Pancreas (tissue), 10 donors: Measurements from ENCODE around the gene KRTAP20-2. TPM values are rescaled to one million over a fixed set of nuclear protein-coding genes. Genes with fewer than 3 reads are reported as not detected.

Source experiments
- ATAC-seq, 4 donors: fragments of 200-7000 bp; cut with Tn5 transposase; one replicate each; pipeline versions ENCODE4 v1.8.0 to v1.9.1; 2020; ENCODE audit warnings: mild to moderate bottlenecking in 4 of 4, moderate library complexity in 4 of 4
- DNase-seq, 6 donors: peaks; one replicate each; pipeline ENCODE4 v3.0.0-alpha.2; 2020
- FAIRE-seq: peaks from 2 replicates; lab custom pipeline; 2012; peaks lifted over from hg19 to GRCh38; lab: Jason Lieb, UNC
- H3K27ac ChIP-seq, 4 donors: fragments of 200-600 bp; sonication (generic); 1 replicate in 3 of 4; 2 replicates in 1 of 4; pipeline versions ENCODE4 v1.5.0 to v1.8.0; 2020
- H3K27me3 ChIP-seq, 4 donors: fragments of 200-600 bp; one replicate each; pipeline ENCODE4 v1.8.0; 2021
- H3K36me3 ChIP-seq, 3 donors: fragments of 200-600 bp; sonication (generic) in 1 of 3; one replicate each; pipeline versions ENCODE4 v1.5.0 to v1.8.0; 2020 to 2021
- H3K4me1 ChIP-seq, 3 donors: fragments of 200-600 bp; one replicate each; pipeline ENCODE4 v1.8.0; 2021
- H3K4me3 ChIP-seq, 4 donors: fragments of 200-600 bp; sonication (generic) in 2 of 4; one replicate each; pipeline versions ENCODE4 v1.5.0 to v1.8.0; 2020 to 2021
- H3K9me3 ChIP-seq, 4 donors: fragments of 200-600 bp; one replicate each; pipeline ENCODE4 v1.8.0; 2021
- CTCF ChIP-seq, 4 donors: fragments of 200-600 bp; sonication (generic) in 3 of 4; IDR thresholded peaks; one replicate each; pipeline versions ENCODE4 v1.5.0 to v1.8.0; 2021; ENCODE audit warnings: antibody characterized with exemption in 4 of 4
- WGBS, 2 donors: extraction: QIAGEN DNeasy Blood & Tissue Kit; methylation state at CpG; one replicate each; pipeline ENCODE4 v1.1.7; 2013; 5-methylcytosine and 5-hydroxymethylcytosine counted together
- intact Hi-C, 3 donors: fragments of 100-400 bp; cut with DNase I; formaldehyde crosslinking; loops; one replicate each; pipeline versions ENCODE4 v1.11.1 to v1.14.2; 2022
- polyA plus RNA-seq, 2 donors: library from polyadenylated mRNA; stranded (reverse); fragments of 200-250 nt; gene quantifications; one replicate each; pipeline ENCODE4 v1.2.3, GENCODE V29; 2013
- total RNA-seq, 6 donors: library from RNA; stranded (reverse); fragmentation: NEBNext Ultra II Directional in 4 of 6; extraction: Animal tissue kit (Norgen Biotek cat#: 25700) in 4 of 6; gene quantifications; one replicate each; pipeline versions ENCODE4 v1.2.1 to v1.2.4, GENCODE V29; 2021 to 2023
- donor health status: healthy with polysubstance abuse.
- donor health status: DM: no; HTN: no; CAD: no; lungs with moderate emphysema.
- donor health status: DM: no; HTN: no; CAD: no.
- donor health status: control.
- donor health status: control.
- donor health status: Bipolar disorder and iron deficiency.
- donor health status: DM: yes; HTN: yes; CAD: no.
- donor health status: DM: no; HTN: no; CAD: no.
- donor health status: DM: no; HTN: no; CAD: no.
- donor health status: DM: yes; HTN: yes; CAD: no.

The KRTAP20-2 gene
- total and polyA plus RNA-seq, 8 donors: not detected

- no peaks in the 10 kb centered on the region for H3K36me3 ChIP-seq
- H3K27me3 ChIP-seq: no peaks in the 10 kb centered on the region
- DNase-seq: no peak
- no peak for TF ChIP-seq CTCF (IDR thresholded peaks at IDR 0.05)
- no peak for FAIRE-seq
- no peak overlapping the region for H3K27ac ChIP-seq
- H3K4me1 ChIP-seq: no peaks in the 10 kb centered on the region
- no peak for ATAC-seq
- H3K9me3 ChIP-seq: no peaks in the 10 kb centered on the region
- H3K4me3 ChIP-seq: no peak overlapping the region
- intact Hi-C loops: no loop called here
Measured at GRCh38 chr21:30652891-30653290, 17.9 kb downstream of the KRTAP20-2 start.

GRCh38 chr21:30668776-30669175 lies 33.8 kb downstream of the KRTAP20-2 start:
- 74 to 80% methylated on average over 1 of the region's 1 CpG for WGBS, 2 donors
- Histone ChIP-seq H3K36me3 (no peaks in the 10 kb centered on the region), H3K27ac (no peak overlapping the region), H3K9me3 (no peaks in the 10 kb centered on the region), H3K4me1 (no peaks in the 10 kb centered on the region), H3K4me3 (no peak overlapping the region), H3K27me3 (no peaks in the 10 kb centered on the region)
- intact Hi-C loops: no loop called here
- FAIRE-seq (no peak), ATAC-seq (no peak), DNase-seq (no peak)
- no peak for TF ChIP-seq CTCF (IDR thresholded peaks at IDR 0.05)

- Histone ChIP-seq H3K27ac (no peak overlapping the region), H3K27me3 (no peaks in the 10 kb centered on the region), H3K4me1 (no peaks in the 10 kb centered on the region), H3K9me3 (no peaks in the 10 kb centered on the region), H3K4me3 (no peak overlapping the region), H3K36me3 (no peaks in the 10 kb centered on the region)
- WGBS, 2 donors: 68 to 70% methylated on average over 2 of the region's 2 CpGs
- FAIRE-seq: no peak
- TF ChIP-seq CTCF (IDR thresholded peaks at IDR 0.05): no peak
- DNase-seq: no peak
- intact Hi-C loops: no loop called here
- ATAC-seq: no peak
Measured at GRCh38 chr21:30672985-30673650, 38.1 kb downstream of the KRTAP20-2 start.

- Histone ChIP-seq H3K4me1 (no peaks in the 10 kb centered on the region), H3K27me3 (no peaks in the 10 kb centered on the region), H3K27ac (no peak overlapping the region), H3K36me3 (no peaks in the 10 kb centered on the region), H3K4me3 (no peak overlapping the region), H3K9me3 (no peaks in the 10 kb centered on the region)
- FAIRE-seq (no peak), ATAC-seq (no peak), DNase-seq (no peak)
- WGBS, 2 donors: 60 to 74% methylated on average over 1 of the region's 1 CpG
- intact Hi-C loops: no loop called here
- no peak for TF ChIP-seq CTCF (IDR thresholded peaks at IDR 0.05)
Measured at GRCh38 chr21:30674312-30674711, 39.3 kb downstream of the KRTAP20-2 start.

GRCh38 chr21:30676737-30677136 lies 41.7 kb downstream of the KRTAP20-2 start:
- intact Hi-C loops: no loop called here
- FAIRE-seq: no peak

More at GRCh38 chr21:30676737-30677136, 41.7 kb downstream of the KRTAP20-2 start:
- no peak overlapping the region for H3K4me3 ChIP-seq
- H3K4me1 ChIP-seq: no peaks in the 10 kb centered on the region
- H3K27ac ChIP-seq: no peak overlapping the region
- ATAC-seq (no peak), DNase-seq (no peak)
- H3K36me3 ChIP-seq: no peaks in the 10 kb centered on the region
- H3K9me3 ChIP-seq: no peaks in the 10 kb centered on the region
- no peak for TF ChIP-seq CTCF (IDR thresholded peaks at IDR 0.05)
- H3K27me3 ChIP-seq: no peaks in the 10 kb centered on the region
